Measurements from ENCODE around the gene SELENOV.

DNA sequence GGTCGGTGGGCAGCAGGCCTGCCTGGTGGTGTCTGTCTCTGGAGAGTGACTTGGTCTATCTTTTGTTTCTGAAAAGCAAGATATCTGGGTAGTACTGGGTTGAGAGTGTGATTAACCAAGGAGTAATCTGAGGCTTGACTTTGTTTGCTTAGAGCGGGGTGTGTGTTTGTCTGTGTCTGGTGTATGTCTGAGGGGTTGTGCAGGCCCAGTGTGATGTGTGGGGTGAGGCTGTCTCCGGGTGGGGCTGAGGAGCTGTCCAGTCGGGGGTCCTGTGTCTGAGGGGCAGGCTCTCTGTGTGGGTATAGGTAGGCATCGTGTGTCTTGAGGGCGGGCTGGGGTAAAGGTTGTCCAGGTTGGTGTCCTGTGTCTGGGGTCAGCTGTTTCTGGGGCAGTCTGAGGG lies 45.4 kb upstream of the SELENOV start:
- TF ChIP-seq, protein P1, sequence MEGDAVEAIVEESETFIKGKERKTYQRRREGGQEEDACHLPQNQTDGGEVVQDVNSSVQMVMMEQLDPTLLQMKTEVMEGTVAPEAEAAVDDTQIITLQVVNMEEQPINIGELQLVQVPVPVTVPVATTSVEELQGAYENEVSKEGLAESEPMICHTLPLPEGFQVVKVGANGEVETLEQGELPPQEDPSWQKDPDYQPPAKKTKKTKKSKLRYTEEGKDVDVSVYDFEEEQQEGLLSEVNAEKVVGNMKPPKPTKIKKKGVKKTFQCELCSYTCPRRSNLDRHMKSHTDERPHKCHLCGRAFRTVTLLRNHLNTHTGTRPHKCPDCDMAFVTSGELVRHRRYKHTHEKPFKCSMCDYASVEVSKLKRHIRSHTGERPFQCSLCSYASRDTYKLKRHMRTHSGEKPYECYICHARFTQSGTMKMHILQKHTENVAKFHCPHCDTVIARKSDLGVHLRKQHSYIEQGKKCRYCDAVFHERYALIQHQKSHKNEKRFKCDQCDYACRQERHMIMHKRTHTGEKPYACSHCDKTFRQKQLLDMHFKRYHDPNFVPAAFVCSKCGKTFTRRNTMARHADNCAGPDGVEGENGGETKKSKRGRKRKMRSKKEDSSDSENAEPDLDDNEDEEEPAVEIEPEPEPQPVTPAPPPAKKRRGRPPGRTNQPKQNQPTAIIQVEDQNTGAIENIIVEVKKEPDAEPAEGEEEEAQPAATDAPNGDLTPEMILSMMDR (tag by site-specific recombination; IDR thresholded peaks at IDR 0.05): no peak
- no peak for TF ChIP-seq SP2 (tag by site-specific recombination; IDR thresholded peaks at IDR 0.05)
- TF ChIP-seq, protein P2, sequence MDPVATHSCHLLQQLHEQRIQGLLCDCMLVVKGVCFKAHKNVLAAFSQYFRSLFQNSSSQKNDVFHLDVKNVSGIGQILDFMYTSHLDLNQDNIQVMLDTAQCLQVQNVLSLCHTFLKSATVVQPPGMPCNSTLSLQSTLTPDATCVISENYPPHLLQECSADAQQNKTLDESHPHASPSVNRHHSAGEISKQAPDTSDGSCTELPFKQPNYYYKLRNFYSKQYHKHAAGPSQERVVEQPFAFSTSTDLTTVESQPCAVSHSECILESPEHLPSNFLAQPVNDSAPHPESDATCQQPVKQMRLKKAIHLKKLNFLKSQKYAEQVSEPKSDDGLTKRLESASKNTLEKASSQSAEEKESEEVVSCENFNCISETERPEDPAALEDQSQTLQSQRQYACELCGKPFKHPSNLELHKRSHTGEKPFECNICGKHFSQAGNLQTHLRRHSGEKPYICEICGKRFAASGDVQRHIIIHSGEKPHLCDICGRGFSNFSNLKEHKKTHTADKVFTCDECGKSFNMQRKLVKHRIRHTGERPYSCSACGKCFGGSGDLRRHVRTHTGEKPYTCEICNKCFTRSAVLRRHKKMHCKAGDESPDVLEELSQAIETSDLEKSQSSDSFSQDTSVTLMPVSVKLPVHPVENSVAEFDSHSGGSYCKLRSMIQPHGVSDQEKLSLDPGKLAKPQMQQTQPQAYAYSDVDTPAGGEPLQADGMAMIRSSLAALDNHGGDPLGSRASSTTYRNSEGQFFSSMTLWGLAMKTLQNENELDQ (tag by site-specific recombination; IDR thresholded peaks at IDR 0.05; ENCODE audit: low read depth): no peak
- TF ChIP-seq ZNF610 (tag by site-specific recombination; IDR thresholded peaks at IDR 0.05; ENCODE audit: borderline replicate concordance): no peak
- no peak for TF ChIP-seq ZBTB17 (tag by site-specific recombination; IDR thresholded peaks at IDR 0.05)
- no peak for TF ChIP-seq ZNF654 (tag by site-specific recombination; IDR thresholded peaks at IDR 0.05; ENCODE audit: low read depth)
